GM23248 (cell line): ENCODE data around the gene ZBTB34. TPM values are rescaled to one million over a fixed set of nuclear protein-coding genes. Genes with fewer than 3 reads are reported as not detected.

Experiments
- DNase-seq: peaks from one replicate; pipeline ENCODE4 v3.0.0-alpha.2; 2015
- H2AFZ ChIP-seq: fragments of 200-600 bp; sonication (generic); 2 replicates; pipeline ENCODE4 v1.6.1; 2016; ENCODE audit warnings: antibody characterized with exemption
- H3F3A ChIP-seq: fragments of 200-600 bp; sonication (generic); 2 replicates; pipeline ENCODE4 v1.6.1; 2016; ENCODE audit warnings: mild to moderate bottlenecking, antibody characterized with exemption, mixed run types; ENCODE audit not compliant: insufficient read depth
- H3K27ac ChIP-seq: fragments of 200-600 bp; sonication (generic); 2 replicates; pipeline ENCODE4 v1.5.1; 2016; ENCODE audit warnings: mild to moderate bottlenecking
- H3K27me3 ChIP-seq: fragments of 200-600 bp; sonication (generic); replicated peaks from 2 replicates; pipeline ENCODE4 v1.6.1; 2016; ENCODE audit warnings: mild to moderate bottlenecking; ENCODE audit not compliant: insufficient read depth
- H3K36me3 ChIP-seq: fragments of 200-600 bp; sonication (generic); 2 replicates; pipeline ENCODE4 v1.6.1; 2016; ENCODE audit warnings: low read depth, mild to moderate bottlenecking
- H3K4me1 ChIP-seq: fragments of 200-600 bp; sonication (generic); 2 replicates; pipeline ENCODE4 v1.6.1; 2016; ENCODE audit warnings: mild to moderate bottlenecking; ENCODE audit not compliant: insufficient read depth
- H3K4me2 ChIP-seq: fragments of 200-600 bp; sonication (generic); one replicate; pipeline ENCODE4 v1.6.1; 2016; ENCODE audit warnings: mild to moderate bottlenecking; ENCODE audit not compliant: unreplicated experiment
- H3K4me3 ChIP-seq: fragments of 200-600 bp; sonication (generic); 2 replicates; pipeline ENCODE4 v1.5.1; 2016; ENCODE audit warnings: mild to moderate bottlenecking
- H3K79me2 ChIP-seq: fragments of 200-600 bp; sonication (generic); 2 replicates; pipeline ENCODE4 v1.6.1; 2016; ENCODE audit warnings: mild to moderate bottlenecking; ENCODE audit not compliant: insufficient read depth
- H3K9ac ChIP-seq: fragments of 200-600 bp; sonication (generic); 2 replicates; pipeline ENCODE4 v1.6.1; 2016; ENCODE audit warnings: mild to moderate bottlenecking
- H3K9me2 ChIP-seq: fragments of 200-600 bp; sonication (generic); 2 replicates; pipeline ENCODE4 v1.6.1; 2016; ENCODE audit warnings: mixed run types, mild to moderate bottlenecking, moderate library complexity; ENCODE audit not compliant: insufficient read depth
- H3K9me3 ChIP-seq: fragments of 200-600 bp; sonication (generic); one replicate; pipeline ENCODE4 v1.6.1; 2017; ENCODE audit warnings: low read depth
- H4K20me1 ChIP-seq: fragments of 200-600 bp; sonication (generic); 2 replicates; pipeline ENCODE4 v1.6.0; 2016; ENCODE audit not compliant: insufficient read depth
- EZH2 ChIP-seq: fragments of 200-600 bp; sonication (generic); IDR thresholded peaks from 2 replicates; pipeline ENCODE4 v1.6.1; 2018; ENCODE audit warnings: antibody characterized with exemption, mild to moderate bottlenecking; ENCODE audit not compliant: insufficient read depth, poor library complexity, severe bottlenecking
- EZH2phosphoT487 ChIP-seq: fragments of 200-600 bp; sonication (generic); IDR thresholded peaks from 2 replicates; pipeline ENCODE4 v1.6.1; 2018; ENCODE audit warnings: antibody characterized with exemption, moderate library complexity, mild to moderate bottlenecking, low read depth; ENCODE audit not compliant: insufficient read depth
- WGBS, 2 experiments: methylation state at CpG; one replicate each; pipeline ENCODE4 v1.1.6; 2015 to 2017; ENCODE audit warnings: low lambda C conversion rate in 2 of 2, low coverage in 1 of 2; ENCODE audit errors: missing lambda C conversion rate in 2 of 2; 5-methylcytosine and 5-hydroxymethylcytosine counted together
- in situ Hi-C: fragments of 300-500 bp; cut with MboI; formaldehyde crosslinking; loops from 2 replicates; pipeline ENCODE4 v1.15.0; 2020
- polyA plus RNA-seq: library from polyadenylated mRNA; unstranded; fragments of >200 nt; fragmentation: Nextera tagmentation; extraction: Ambion mirVana; gene quantifications from 2 replicates; pipeline ENCODE4 v1.2.1, GENCODE V29; 2016
- total RNA-seq: library from RNA; depleted of rRNA; stranded (reverse); fragments of >200 nt; shearing (Covaris generic); gene quantifications from 2 replicates; pipeline ENCODE4 v1.2.3, GENCODE V29; 2014

ZBTB34 gene
- total and polyA plus RNA-seq, 2 experiments from 2014 or later: 2.3 to 5.5 TPM

GRCh38 chr9:126862104-126862761 is 1.8 kb downstream of the ZBTB34 start:
- Histone ChIP-seq H3K36me3 (0 out of 2 replicates have a peak, but pooled peaks cover 6% of the 10 kb centered on the region), H3K9me3 (no peaks in the 10 kb centered on the region), H2AFZ (peak overlapping the region; percentile 19; the same call in 1 of the 2 replicates), H3K27me3 (no peaks in the 10 kb centered on the region), H3K4me2 (peak overlapping the region; percentile 97), H3K4me3 (peak overlapping the region; percentile 89), H3F3A (peaks cover 21% of the 10 kb centered on the region; the same call in 1 of the 2 replicates), H3K9me2 (no peaks in the 10 kb centered on the region), H3K9ac (peak overlapping the region; percentile 82), H4K20me1 (peaks cover 11% of the 10 kb centered on the region; the same call in 1 of the 2 replicates), H3K4me1 (peaks cover 22% of the 10 kb centered on the region), H3K27ac (peak overlapping the region; percentile 60), H3K79me2 (peaks cover 64% of the 10 kb centered on the region)
- 25 to 32% methylated on average over 11 of the region's 11 CpGs for WGBS, 2 experiments
- DNase-seq: peak; percentile 38
- TF ChIP-seq EZH2phosphoT487: no peak
- no peak for TF ChIP-seq EZH2
- in situ Hi-C loops: no loop called here

- H4K20me1 ChIP-seq: peaks cover 11% of the 10 kb centered on the region; the same call in 1 of the 2 replicates
Observed at GRCh38 chr9:126864771-126865170, 4.3 kb downstream of the ZBTB34 start.

GRCh38 chr9:126869368-126869767 is 8.9 kb downstream of the ZBTB34 start:
- no peaks in the 10 kb centered on the region for H3K9me2 ChIP-seq
- H4K20me1 ChIP-seq: 0 out of 2 replicates have a peak, but pooled peaks cover under 1% of the 10 kb centered on the region
- no peak overlapping the region for H2AFZ ChIP-seq
- 76 to 77% methylated on average over 7 of the region's 7 CpGs for WGBS, 2 experiments
- H3K27ac ChIP-seq: no peak overlapping the region
- TF ChIP-seq EZH2phosphoT487: no peak
- no peak for TF ChIP-seq EZH2
- H3K36me3 ChIP-seq: 0 out of 2 replicates have a peak, but pooled peaks cover 6% of the 10 kb centered on the region
- H3K27me3 ChIP-seq: no peaks in the 10 kb centered on the region
- in situ Hi-C loops: no loop called here
- peaks cover under 1% of the 10 kb centered on the region; the same call in 1 of the 2 replicates for H3F3A ChIP-seq
- H3K4me3 ChIP-seq: no peak overlapping the region
- no peak overlapping the region for H3K9ac ChIP-seq
- no peaks in the 10 kb centered on the region for H3K9me3 ChIP-seq
- peaks cover 96% of the 10 kb centered on the region for H3K79me2 ChIP-seq
- H3K4me1 ChIP-seq: no peaks in the 10 kb centered on the region
- peak; percentile 40 for DNase-seq
- H3K4me2 ChIP-seq: no peak overlapping the region

More at GRCh38 chr9:126864771-126865170, 4.3 kb downstream of the ZBTB34 start:
- Histone ChIP-seq H3K4me3 (no peak overlapping the region), H2AFZ (no peak overlapping the region), H3F3A (peaks cover 21% of the 10 kb centered on the region; the same call in 1 of the 2 replicates), H3K9ac (no peak overlapping the region), H3K27ac (no peak overlapping the region), H3K9me3 (no peaks in the 10 kb centered on the region), H3K36me3 (0 out of 2 replicates have a peak, but pooled peaks cover 6% of the 10 kb centered on the region), H3K27me3 (no peaks in the 10 kb centered on the region), H3K9me2 (no peaks in the 10 kb centered on the region), H3K4me1 (peaks cover 22% of the 10 kb centered on the region), H3K4me2 (no peak overlapping the region), H3K79me2 (peaks cover 90% of the 10 kb centered on the region)
- TF ChIP-seq EZH2 (no peak), EZH2phosphoT487 (no peak)
- no peak for DNase-seq
- in situ Hi-C loops: no loop called here
- 66 to 73% methylated on average over 2 of the region's 2 CpGs for WGBS, 2 experiments

- TF ChIP-seq EZH2phosphoT487 (no peak), EZH2 (no peak)
- no peak for DNase-seq
- Histone ChIP-seq H3K27ac (no peak overlapping the region), H4K20me1 (peaks cover 5% of the 10 kb centered on the region; the same call in 1 of the 2 replicates), H3K79me2 (peaks cover 92% of the 10 kb centered on the region), H3K36me3 (no peaks in the 10 kb centered on the region), H3K9ac (no peak overlapping the region), H3K4me1 (no peaks in the 10 kb centered on the region), H3K9me3 (no peaks in the 10 kb centered on the region), H3K4me2 (no peak overlapping the region), H3K9me2 (no peaks in the 10 kb centered on the region), H3F3A (peaks cover 21% of the 10 kb centered on the region), H3K4me3 (no peak overlapping the region), H3K27me3 (no peaks in the 10 kb centered on the region), H2AFZ (no peak overlapping the region)
- in situ Hi-C loops: no loop called here
- WGBS, 2 experiments: 68 to 79% methylated on average over 4 of the region's 4 CpGs
Observed at GRCh38 chr9:126872516-126872915, 12.1 kb downstream of the ZBTB34 start.
